ENCODE measurements around the gene CACNA1C.
A peak's percentile ranks its signal among the peaks of the same experiment; 100 is the strongest.

CACNA1C gene

DNA sequence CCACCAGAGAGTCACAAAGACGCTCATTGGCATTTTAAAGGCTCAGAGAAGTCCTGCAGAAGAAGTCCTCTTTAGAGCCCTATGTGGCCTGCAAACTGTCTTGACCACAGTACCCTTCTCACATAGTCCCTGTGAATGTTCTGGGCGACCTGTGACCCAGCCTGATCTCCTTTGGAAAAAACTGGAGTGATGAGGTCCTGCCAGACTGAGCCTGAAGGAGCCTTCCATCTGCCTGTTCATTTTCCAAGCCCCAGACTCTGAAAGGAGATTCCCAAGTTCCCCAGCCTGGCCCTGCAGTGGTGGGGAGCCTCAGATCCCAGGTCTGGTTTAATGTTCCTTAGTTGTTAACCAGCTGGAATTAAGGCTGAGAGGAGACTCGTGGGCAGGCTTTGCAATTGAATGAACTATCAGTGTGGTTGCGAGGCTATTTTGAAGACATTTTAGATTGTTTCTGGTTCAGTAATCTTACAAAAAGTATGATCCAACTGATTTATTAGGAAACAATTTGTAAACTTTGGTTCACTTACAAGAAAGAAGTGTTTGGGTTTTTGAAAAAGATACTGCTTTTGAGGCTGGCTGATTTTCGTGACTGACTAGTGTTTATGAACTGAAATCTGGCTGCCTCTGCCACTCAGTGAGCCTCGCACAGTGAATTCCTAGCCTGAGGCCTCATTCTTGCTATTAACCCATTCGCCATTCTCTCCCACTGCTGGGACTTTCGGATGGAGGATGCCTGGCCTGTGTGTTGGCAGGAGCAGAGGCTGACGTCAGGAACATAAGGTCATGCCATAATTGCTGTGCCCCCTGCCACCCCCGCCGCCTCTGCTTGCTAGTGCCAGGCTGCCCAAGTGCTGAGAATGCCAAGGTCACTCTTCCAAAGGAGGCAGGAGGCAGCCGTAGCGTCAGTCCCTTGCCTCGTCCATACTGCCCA is 249.0 kb downstream of the CACNA1C start:
- DNase-seq = no peak

- DNase-seq = no peak
Measured at GRCh38 chr12:2302711-2303580, 250.2 kb downstream of the CACNA1C start.

- no peak for DNase-seq
Measured at GRCh38 chr12:2304223-2304622, 251.4 kb downstream of the CACNA1C start.

DNA sequence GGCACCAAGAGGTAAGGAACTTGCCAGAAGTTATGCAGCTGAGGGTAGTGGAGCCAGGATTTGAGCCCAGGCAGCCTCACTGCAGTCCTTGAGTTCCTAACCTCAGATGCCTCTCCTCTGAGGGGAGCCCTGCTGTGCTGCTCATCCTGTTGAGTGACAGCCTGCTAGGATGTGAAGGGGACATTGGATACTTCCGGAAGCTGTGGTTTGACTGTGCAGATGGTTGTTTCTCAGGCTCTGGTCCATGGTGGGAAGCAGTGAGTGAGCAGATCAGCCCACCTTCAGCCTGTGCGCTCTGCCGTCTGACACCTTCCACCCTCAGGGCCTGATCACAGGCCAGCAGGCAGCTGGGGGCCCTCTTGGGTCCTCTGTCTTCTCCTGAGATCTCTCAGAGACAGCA is 253.2 kb downstream of the CACNA1C start:
- DNase-seq = no peak

DNA sequence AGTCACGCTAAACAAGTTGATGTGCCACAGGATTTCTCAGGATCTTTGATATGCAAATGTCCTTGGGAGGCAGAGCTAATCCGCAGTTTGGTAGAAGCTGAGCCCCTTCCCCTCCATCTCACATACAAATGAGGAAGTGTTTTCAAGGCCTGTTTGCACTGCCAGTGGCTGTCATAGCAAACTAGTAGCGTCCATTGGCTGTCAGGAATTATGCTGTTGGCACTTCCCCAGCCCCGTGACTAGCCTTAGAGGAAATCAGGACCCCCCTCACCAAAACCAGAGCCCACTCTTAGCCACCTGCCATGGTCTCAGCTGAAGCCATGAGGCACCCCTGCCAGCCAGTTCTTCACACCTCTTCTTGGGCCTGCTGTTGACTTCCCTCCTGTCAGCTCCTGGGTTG is 253.9 kb downstream of the CACNA1C start:
- no peak for DNase-seq

- no peak for DNase-seq
Measured at GRCh38 chr12:2307550-2307949, 254.8 kb downstream of the CACNA1C start.

DNA sequence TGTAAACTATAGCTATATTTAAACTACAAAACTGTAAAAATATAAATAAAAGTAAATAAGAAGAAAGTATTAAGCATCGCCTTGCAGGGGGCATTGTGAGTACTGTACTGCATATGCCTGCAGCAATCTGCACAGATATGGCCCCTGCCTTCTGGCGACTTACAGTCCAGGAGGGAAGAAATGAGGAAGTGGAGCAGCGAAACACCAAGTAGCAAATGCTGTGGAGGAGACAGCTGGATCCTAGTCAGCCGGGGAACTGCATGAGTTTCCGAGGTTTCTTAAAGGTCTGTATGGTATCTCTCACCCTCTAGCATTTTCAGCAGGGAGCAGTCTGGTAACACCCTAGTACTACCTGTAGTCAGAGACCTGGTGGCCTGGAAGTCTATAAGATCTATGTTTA is 256.9 kb downstream of the CACNA1C start:
- peak; percentile 29 for DNase-seq

DNA sequence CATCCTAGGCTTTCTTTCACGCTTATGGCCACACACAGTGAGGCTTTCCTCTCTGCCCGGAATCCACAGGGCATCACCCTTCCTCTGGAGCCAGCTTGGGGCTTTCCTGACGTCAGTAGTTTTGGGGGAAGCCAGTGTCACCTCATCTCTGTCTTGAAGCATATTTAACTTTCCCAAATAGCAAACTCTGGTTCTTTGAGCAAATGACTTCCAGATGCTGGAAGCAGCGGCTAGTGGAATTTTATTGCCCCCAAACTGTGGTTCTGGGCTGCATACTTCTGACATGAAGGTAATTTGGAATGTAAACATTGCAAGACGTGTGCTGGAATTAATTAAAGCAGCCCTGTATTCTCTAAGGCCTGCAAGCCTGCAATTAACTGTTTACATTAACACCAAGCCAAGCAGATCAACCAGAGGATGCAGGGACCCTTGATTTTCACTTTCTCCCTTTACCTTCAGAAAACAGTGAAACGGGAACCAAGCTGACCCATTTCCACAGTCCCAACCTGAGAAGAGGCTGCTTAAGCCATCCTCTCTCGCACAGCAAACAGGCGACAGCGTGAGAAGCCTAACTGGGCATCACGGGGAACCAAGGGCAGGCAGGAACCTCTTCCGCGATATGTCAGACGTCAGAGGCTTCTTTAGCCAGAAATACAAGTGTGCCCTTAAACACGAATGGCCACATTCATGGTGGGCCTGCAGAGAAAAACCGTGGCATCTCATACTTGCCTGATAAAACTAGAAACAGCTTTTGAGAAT is 258.4 kb downstream of the CACNA1C start:
- DNase-seq = no peak

GRCh38 chr12:2312175-2312574 is 259.4 kb downstream of the CACNA1C start:
- no peak for DNase-seq

- no peak for DNase-seq
Measured at GRCh38 chr12:2312770-2313169, 260.0 kb downstream of the CACNA1C start.

DNA sequence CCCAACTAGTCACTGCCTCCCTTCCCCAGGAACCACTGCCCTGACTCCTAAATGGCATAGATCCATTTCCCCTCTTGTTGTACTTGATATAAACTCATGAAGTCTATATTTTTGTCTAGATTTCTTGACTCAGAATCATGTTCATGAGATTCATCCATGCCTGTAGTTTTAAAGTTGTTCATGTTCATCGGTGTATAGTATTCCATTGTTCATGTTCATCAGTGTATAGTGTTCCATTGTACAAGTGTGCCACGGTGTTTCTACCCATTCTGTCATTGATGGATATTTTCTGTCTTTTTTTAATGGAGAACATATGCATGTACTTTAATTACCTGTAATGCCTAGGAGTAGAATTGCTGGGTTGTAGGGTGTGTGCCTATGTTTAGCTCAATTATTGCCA is 261.7 kb downstream of the CACNA1C start:
- DNase-seq = no peak

DNA sequence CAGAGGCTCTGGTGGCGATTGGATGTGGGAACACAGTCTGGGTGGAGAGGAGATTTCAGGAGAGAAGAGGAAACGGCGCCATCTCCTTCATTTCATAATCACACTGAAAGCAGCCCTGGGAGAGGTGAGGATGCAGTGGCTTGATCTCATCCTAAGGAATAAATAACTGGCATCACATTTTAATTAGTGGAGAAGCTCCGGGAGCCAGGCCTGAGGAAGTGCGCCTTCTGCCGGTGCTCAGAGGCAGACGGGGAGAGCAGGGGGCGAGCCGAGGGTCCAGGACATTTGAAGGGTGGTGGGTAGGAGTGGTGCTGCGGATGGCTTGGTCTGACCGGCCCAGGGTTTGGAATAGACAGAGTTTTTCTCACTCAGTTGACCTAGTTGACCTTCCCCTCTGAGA is 265.0 kb downstream of the CACNA1C start:
- no peak for DNase-seq

- no peak for DNase-seq
Measured at GRCh38 chr12:2318286-2318685, 265.5 kb downstream of the CACNA1C start.

DNA sequence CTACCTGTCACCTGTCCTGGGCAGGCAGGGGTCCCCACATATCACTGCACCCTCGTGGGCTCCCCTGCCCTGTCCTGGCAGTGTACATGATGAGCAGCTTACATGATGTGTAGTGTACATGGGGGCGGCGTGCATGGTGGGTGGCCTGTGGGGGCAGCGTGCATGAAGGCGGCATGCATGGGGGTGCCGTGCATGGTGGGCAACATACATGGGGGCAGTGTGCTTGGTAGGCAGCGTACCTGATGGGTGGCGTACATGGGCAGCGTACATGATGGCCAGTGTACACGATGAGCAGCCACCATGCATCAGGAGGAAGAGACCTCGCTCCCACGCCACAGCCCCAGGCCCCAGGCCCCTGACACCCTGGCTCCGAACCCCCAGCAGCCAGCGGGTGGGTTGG is 266.3 kb downstream of the CACNA1C start:
- no peak for DNase-seq

GRCh38 chr12:2319737-2320506 is 267.1 kb downstream of the CACNA1C start:
- DNase-seq = no peak

DNA sequence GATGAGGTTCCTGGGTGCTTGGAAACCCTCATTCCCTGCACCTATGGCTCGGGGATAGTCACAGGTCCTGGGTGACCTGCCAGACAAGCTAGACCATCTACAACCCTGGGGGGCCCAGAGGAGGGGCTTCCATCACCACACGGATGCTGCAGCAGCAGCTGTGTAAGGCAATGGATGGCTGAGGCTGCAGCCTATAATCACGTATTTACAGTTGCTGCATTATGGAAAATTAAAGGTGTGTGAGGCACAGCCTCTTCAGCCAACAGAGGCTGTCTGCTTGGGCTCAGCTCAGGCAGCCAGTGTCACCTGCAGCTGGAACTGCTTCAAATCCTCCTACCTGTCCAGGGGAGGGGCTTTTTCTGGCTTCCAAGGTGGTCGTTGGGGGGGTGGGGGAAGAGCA is 268.1 kb downstream of the CACNA1C start:
- no peak for DNase-seq

- no peak for DNase-seq
Measured at GRCh38 chr12:2322554-2323120, 269.9 kb downstream of the CACNA1C start.

DNA sequence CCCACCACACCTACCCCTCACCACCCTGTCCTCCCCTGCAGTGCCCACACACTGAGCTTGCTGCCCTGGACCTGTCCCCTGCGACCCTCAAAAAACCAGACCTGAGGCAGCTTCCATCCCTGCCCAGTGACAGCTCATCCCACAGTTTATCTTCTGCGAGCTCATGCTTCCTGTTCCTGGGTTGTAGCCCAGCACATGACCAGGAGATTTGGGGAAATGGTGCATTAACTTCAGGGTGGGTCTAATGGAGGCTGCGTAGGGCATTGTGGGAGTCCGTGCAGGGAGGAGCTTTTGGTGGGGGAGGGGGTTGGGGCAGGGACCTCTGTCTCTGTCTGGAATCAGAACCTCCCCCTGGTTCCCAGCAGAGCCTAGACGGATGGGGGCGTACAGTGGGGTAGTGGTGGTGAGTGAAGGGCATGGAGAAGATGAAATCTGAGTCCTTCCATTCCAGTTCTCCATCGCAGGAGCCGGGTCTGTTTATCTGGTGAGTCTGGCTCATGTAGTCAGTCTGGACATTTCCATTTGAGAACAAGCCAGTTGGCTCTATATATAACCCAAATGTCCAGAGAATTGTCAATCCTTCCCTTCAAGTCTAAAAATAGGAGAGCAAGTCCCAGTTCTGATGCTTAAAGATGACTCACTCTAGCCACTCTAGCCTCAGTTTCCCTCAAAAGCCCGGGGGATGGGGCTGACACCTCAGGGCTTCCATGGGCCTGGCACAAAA is 270.9 kb downstream of the CACNA1C start:
- DNase-seq = peak; percentile 61

- DNase-seq = no peak
Measured at GRCh38 chr12:2324387-2324786, 271.6 kb downstream of the CACNA1C start.

GRCh38 chr12:2325519-2325918 is 272.7 kb downstream of the CACNA1C start:
- DNase-seq = no peak

- DNase-seq = no peak
Measured at GRCh38 chr12:2326470-2326869, 273.7 kb downstream of the CACNA1C start.
